ENCODE measurements around the gene MAPK14. TPM values are rescaled to one million over a fixed set of nuclear protein-coding genes. Genes with fewer than 3 reads are reported as not detected.

Gene MAPK14
- total RNA-seq, 1 donor from 2014 or later: 67.9 TPM

DNA sequence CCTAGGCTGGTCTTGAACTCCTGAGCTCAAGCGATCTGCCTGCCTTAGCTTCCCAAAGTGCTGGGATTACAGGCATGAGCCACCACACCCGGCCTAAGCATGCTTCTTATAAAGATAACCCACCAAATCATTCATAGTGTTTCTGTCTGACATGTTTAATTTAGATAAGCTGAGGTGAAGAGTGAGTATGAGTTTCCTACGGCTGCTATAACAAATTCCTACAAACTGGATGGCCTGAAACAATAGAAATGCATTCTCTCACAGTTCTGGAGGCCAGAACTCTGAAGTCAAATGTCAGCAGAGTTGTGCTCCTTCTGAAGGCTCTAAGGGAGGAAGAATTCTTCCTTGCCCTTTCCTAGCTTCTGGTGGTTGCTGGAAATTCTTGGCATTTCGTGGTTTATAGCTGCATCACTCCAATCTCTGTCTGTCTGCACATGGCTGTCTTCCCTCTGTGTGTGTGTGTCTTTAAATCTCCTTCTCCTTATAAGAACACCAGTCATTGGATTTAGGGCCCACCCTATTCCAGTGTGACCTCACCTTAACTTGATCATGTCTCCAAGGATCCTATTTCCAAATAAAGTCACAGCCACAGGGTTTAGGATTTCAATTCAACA lies 132.6 kb downstream of the MAPK14 start:
- Histone ChIP-seq H3K4me1 (no peaks in the 10 kb centered on the region), H3K27me3 (ENCODE audit: low read depth) (no peaks in the 10 kb centered on the region), H3K4me3 (no peak overlapping the region), H3K27ac (no peak overlapping the region), H3K36me3 (no peaks in the 10 kb centered on the region), H3K9me3 (no peaks in the 10 kb centered on the region)
- DNase-seq (no peak), ATAC-seq (no peak)
- TF ChIP-seq, protein P1, sequence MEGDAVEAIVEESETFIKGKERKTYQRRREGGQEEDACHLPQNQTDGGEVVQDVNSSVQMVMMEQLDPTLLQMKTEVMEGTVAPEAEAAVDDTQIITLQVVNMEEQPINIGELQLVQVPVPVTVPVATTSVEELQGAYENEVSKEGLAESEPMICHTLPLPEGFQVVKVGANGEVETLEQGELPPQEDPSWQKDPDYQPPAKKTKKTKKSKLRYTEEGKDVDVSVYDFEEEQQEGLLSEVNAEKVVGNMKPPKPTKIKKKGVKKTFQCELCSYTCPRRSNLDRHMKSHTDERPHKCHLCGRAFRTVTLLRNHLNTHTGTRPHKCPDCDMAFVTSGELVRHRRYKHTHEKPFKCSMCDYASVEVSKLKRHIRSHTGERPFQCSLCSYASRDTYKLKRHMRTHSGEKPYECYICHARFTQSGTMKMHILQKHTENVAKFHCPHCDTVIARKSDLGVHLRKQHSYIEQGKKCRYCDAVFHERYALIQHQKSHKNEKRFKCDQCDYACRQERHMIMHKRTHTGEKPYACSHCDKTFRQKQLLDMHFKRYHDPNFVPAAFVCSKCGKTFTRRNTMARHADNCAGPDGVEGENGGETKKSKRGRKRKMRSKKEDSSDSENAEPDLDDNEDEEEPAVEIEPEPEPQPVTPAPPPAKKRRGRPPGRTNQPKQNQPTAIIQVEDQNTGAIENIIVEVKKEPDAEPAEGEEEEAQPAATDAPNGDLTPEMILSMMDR (IDR thresholded peaks at IDR 0.05): no peak
- intact Hi-C loops (cut with DNase I): no loop called here

Other genes with a start within 250 kb of the MAPK14 start
- gene CLPSL1, start 246.8 kb upstream of the MAPK14 start, total RNA-seq: not detected
- gene CLPS, start 230.5 kb upstream of the MAPK14 start, total RNA-seq: not detected
- gene LHFPL5, start 222.5 kb upstream of the MAPK14 start, total RNA-seq: not detected
- gene SRPK1, start 106.7 kb upstream of the MAPK14 start, total RNA-seq: 30.9 TPM
- 1.2 TPM for gene SLC26A8, start 3.2 kb upstream of the MAPK14 start, total RNA-seq
- 71.7 TPM for gene MAPK13, start 102.7 kb downstream of the MAPK14 start, total RNA-seq
- 32.0 TPM for gene BRPF3, start 168.9 kb downstream of the MAPK14 start, total RNA-seq
- 0.27 TPM for gene PNPLA1, start 242.3 kb downstream of the MAPK14 start, total RNA-seq